Measurements from ENCODE around the gene OR11A1.

The OR11A1 gene

GRCh38 chr6:29395331-29395730 is 61.5 kb downstream of the OR11A1 start, which contains the start of gene OR12D2:
TSS of gene OR12D2 (plus strand) at chr6:29395631. CDS start at chr6:29396700, 1,069 bp downstream.
- H3K27me3 ChIP-seq (ENCODE audit: control insufficient read depth, insufficient read depth, low read length), result no peaks in the 10 kb centered on the region
- H3K4me3 ChIP-seq (ENCODE audit: low read depth, low read length), result no peak within 1 kb of the TSS
- H3K36me3 ChIP-seq (ENCODE audit: control insufficient read depth, insufficient read depth, low read length), result no peaks in the 10 kb centered on the region
- H3K9ac ChIP-seq (ENCODE audit: low read length), result no peak within 1 kb of the TSS
- H3K27ac ChIP-seq (ENCODE audit: low read depth, low read length), result no peak within 1 kb of the TSS
- no peaks in the 10 kb centered on the region for H3K9me3 ChIP-seq (ENCODE audit: control insufficient read depth, insufficient read depth, low read depth, low read length)
- no peaks in the 10 kb centered on the region for H3K4me1 ChIP-seq (ENCODE audit: control insufficient read depth, insufficient read depth, low read length)

- H3K4me1 ChIP-seq (ENCODE audit: control insufficient read depth, insufficient read depth, low read length), result no peaks in the 10 kb centered on the region
- no peaks in the 10 kb centered on the region for H3K27me3 ChIP-seq (ENCODE audit: control insufficient read depth, insufficient read depth, low read length)
- no peak overlapping the region for H3K4me3 ChIP-seq (ENCODE audit: low read depth, low read length)
- no peak overlapping the region for H3K27ac ChIP-seq (ENCODE audit: low read depth, low read length)
- no peak overlapping the region for H3K9ac ChIP-seq (ENCODE audit: low read length)
- no peaks in the 10 kb centered on the region for H3K36me3 ChIP-seq (ENCODE audit: control insufficient read depth, insufficient read depth, low read length)
- H3K9me3 ChIP-seq (ENCODE audit: control insufficient read depth, insufficient read depth, low read depth, low read length), result no peaks in the 10 kb centered on the region
These were observed 68.3 kb downstream of the OR11A1 start for GRCh38 chr6:29388533-29388932.

- Histone ChIP-seq H3K27ac (ENCODE audit: low read depth, low read length) (no peak overlapping the region), H3K4me3 (ENCODE audit: low read depth, low read length) (no peak overlapping the region), H3K9ac (ENCODE audit: low read length) (no peak overlapping the region), H3K9me3 (ENCODE audit: control insufficient read depth, insufficient read depth, low read depth, low read length) (no peaks in the 10 kb centered on the region), H3K36me3 (ENCODE audit: control insufficient read depth, insufficient read depth, low read length) (no peaks in the 10 kb centered on the region), H3K27me3 (ENCODE audit: control insufficient read depth, insufficient read depth, low read length) (no peaks in the 10 kb centered on the region), H3K4me1 (ENCODE audit: control insufficient read depth, insufficient read depth, low read length) (no peaks in the 10 kb centered on the region)
These were observed 80.9 kb downstream of the OR11A1 start for GRCh38 chr6:29376003-29376402.

Data from HUES6 (cell line).